BJ (cell line): ENCODE measurements around the gene MACF1. TPM values are rescaled to one million over a fixed set of nuclear protein-coding genes. Genes with fewer than 3 reads are reported as not detected.

Experiments used
- CTCF ChIA-PET: fragments of 350-600 bp; formaldehyde crosslinking; extraction: SDS; loops from one replicate; lab custom pipeline; 2021; ENCODE audit warnings: antibody characterized with exemption, inconsistent platforms; lab: Yijun Ruan, JAX
- POLR2A ChIA-PET: fragments of 300-600 bp; sonication (Branson Sonifier 250); formaldehyde crosslinking; extraction: SDS; loops from one replicate; lab custom pipeline; 2021; ENCODE audit warnings: antibody characterized with exemption; lab: Charles Lee
- DNase-seq: peaks from one replicate; pipeline ENCODE4 v3.0.0-alpha.2; 2011; ENCODE audit warnings: low read depth
- H3K27me3 ChIP-seq: 2 replicates; pipeline ENCODE4 v1.6.0; 2011; ENCODE audit warnings: low read length; ENCODE audit not compliant: control insufficient read depth, insufficient read depth
- H3K36me3 ChIP-seq: 2 replicates; pipeline ENCODE4 v1.5.1; 2011; ENCODE audit warnings: low read length; ENCODE audit not compliant: control insufficient read depth, insufficient read depth
- H3K4me3 ChIP-seq: 2 replicates; pipeline ENCODE4 v1.5.1; 2011; ENCODE audit warnings: low read depth, mild to moderate bottlenecking, control low read depth, low read length
- polyA plus RNA-seq: library from polyadenylated mRNA; depleted of rRNA; stranded (reverse); fragments of >200 nt; gene quantifications from 2 replicates; pipeline ENCODE4 v1.2.3, GENCODE V29; 2011
- TF ChIP-seq, protein P1 (sequence below): IDR thresholded peaks from 2 replicates; pipeline ENCODE4 v1.5.1; 2011; ENCODE audit warnings: low read depth, mild to moderate bottlenecking, control low read depth, inconsistent platforms, low read length, moderate library complexity; ENCODE audit not compliant: insufficient read depth

MACF1 gene
- polyA plus RNA-seq, 1 experiment: 57.3 TPM

DNA sequence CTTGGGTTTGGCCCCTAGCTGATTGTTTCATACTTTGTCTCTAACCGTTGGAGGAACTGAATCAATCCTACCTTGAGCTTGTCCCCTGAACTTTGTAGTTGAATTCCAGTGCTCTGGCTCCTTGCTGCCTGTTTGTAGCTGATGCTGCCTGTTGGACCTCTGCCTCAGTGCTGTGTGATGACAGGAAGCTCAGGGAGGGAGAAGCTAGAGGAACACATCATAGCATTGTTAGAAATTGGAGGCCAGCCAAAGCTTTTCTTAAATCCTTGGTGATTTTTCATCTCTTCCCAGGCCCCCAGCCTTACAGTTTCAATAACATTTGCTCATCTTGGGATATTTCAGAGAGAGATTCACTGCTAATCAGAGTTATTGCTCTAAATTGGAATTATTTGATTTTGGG, 34.0 kb downstream of the MACF1 start:
- H3K4me3 ChIP-seq: no peak overlapping the region
- H3K36me3 ChIP-seq: peaks cover 1% of the 10 kb centered on the region; the same call in 1 of the 2 replicates
- DNase-seq: no peak
- TF ChIP-seq, protein P1, sequence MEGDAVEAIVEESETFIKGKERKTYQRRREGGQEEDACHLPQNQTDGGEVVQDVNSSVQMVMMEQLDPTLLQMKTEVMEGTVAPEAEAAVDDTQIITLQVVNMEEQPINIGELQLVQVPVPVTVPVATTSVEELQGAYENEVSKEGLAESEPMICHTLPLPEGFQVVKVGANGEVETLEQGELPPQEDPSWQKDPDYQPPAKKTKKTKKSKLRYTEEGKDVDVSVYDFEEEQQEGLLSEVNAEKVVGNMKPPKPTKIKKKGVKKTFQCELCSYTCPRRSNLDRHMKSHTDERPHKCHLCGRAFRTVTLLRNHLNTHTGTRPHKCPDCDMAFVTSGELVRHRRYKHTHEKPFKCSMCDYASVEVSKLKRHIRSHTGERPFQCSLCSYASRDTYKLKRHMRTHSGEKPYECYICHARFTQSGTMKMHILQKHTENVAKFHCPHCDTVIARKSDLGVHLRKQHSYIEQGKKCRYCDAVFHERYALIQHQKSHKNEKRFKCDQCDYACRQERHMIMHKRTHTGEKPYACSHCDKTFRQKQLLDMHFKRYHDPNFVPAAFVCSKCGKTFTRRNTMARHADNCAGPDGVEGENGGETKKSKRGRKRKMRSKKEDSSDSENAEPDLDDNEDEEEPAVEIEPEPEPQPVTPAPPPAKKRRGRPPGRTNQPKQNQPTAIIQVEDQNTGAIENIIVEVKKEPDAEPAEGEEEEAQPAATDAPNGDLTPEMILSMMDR: no peak
- H3K27me3 ChIP-seq: no peaks in the 10 kb centered on the region
- ChIA-PET POLR2A (interaction anchor here (0.6 kb wide), 1 partner anchor 14 kb away, joined by 3 read pairs; no protein-coding TSS in a partner anchor), CTCF (interaction anchor here (1.2 to 3.3 kb wide), 4 partner anchors 12 to 47 kb away, joined by 3 to 14 read pairs (median 4); partner anchors contain the start of gene MACF1)

DNA sequence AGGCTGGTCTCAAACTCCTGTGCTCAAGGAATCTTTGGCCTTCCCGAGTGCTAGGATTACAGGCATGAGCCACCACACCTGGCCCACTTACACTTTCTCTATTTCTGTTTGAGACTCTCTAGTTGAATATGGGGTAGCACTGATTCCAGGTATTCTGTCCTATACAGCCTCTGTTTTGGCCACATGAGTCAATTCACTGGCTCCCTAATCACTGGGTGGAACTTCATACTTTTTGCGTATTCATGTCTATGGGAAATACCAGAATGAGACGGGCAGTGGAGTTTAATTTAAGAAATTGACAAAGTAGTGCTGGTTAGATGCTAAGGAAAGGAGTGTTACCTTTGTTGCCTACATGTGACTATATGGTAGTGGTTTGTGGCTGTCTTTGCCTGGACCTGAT, 35.5 kb downstream of the MACF1 start:
- H3K27me3 ChIP-seq: no peaks in the 10 kb centered on the region
- H3K4me3 ChIP-seq: no peak overlapping the region
- ChIA-PET CTCF (no interaction called here), POLR2A (no interaction called here)
- H3K36me3 ChIP-seq: peaks cover 1% of the 10 kb centered on the region; the same call in 1 of the 2 replicates
- no peak for DNase-seq
- TF ChIP-seq, protein P1: no peak

DNA sequence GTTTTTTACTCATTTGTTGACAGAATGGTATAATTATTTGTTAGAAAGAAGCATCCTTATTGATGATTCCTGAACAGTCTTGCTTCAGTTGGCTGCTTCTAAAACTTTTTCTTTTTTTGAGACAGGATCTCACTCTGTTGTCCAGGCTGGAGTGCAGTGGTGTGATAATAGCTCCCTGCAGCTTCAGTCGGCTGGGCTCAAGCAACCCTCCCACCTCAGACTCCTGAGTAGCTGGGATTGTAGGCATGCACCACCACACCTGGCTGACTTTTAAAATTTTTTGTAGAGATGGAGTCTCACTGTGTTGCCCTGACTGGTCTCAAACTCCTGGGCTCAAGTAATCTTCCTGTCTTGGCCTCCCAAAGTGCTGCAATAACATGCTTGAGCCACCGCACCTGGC, 38.8 kb downstream of the MACF1 start:
- POLR2A ChIA-PET: no interaction called here
- CTCF ChIA-PET: no interaction called here
- TF ChIP-seq, protein P1: no peak
- DNase-seq: no peak
- Histone ChIP-seq H3K27me3 (no peaks in the 10 kb centered on the region), H3K4me3 (no peak overlapping the region), H3K36me3 (peaks cover 1% of the 10 kb centered on the region; the same call in 1 of the 2 replicates)

DNA sequence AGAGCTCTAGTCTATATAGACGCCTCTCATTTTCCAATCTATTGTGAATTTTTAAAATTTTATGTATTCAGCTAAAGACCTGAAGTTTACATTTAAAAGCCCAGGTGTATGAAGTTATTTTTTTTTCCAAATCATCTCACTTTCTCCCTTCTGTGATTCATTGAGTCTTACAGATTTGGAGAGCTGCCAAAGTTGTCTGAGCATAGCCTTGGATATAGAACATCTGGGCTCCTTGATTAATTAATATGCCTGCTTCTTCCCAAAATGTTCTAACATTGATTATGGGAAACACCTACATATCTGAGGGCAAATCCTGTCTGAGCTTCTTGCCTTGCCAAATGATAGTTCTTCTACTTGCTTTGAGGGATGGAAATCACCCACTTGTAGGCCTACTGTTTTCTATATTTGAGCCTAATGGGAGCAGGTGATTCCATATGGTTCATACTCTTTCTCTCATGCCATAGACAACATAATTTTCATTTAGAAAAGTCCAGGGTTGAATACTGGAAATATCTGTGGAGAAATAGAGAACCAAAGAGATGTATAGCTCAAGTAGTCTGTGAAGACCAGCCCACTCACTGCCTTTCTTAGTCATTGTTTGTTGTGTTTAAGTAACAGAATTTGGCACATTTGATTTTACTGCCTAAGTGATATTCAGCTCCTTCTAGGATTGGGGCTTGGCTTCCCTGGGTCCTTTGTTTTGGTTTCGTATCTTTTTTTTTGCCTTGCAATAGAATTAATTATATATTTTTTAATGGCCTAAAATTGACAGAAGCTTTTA, 46.2 kb downstream of the MACF1 start:
- no peak overlapping the region for H3K4me3 ChIP-seq
- no peak for DNase-seq
- ChIA-PET POLR2A (no interaction called here), CTCF (interaction anchor here (0.7 to 2.3 kb wide), 4 partner anchors 12 to 58 kb away, joined by 3 to 8 read pairs (median 4); no protein-coding TSS in a partner anchor)
- no peaks in the 10 kb centered on the region for H3K27me3 ChIP-seq
- TF ChIP-seq, protein P1: no peak
- H3K36me3 ChIP-seq: peaks cover 4% of the 10 kb centered on the region; the same call in 1 of the 2 replicates

DNA sequence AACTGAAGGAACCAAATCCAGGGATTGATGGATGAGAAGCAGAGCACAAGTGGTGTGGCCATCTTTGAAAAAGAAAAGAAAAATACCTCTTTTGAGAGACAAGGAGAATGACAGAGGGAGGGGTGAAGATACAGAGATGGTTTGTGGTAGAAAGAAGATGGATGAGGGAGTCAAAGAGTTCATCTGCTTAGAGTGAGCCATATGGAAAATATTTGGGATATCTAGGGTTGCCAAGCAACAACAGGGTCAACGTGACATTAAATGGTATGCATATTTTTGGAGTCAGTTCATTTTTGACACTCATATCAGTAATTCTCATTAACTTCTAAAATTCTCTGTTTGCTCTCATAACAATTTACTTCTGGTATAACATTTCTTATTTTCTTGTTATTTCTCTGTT, 50.7 kb downstream of the MACF1 start:
- ChIA-PET CTCF (interaction anchor here (1.1 to 4.7 kb wide), 3 partner anchors 62 to 156 kb away, joined by 4 to 85 read pairs (median 12); no protein-coding TSS in a partner anchor), POLR2A (no interaction called here)
- TF ChIP-seq, protein P1: no peak
- no peak overlapping the region for H3K4me3 ChIP-seq
- no peak for DNase-seq
- H3K27me3 ChIP-seq: no peaks in the 10 kb centered on the region
- peaks cover 4% of the 10 kb centered on the region; the same call in 1 of the 2 replicates for H3K36me3 ChIP-seq
